H9 (cell line): ENCODE measurements around the gene RAP1GAP2. TPM values are rescaled to one million over a fixed set of nuclear protein-coding genes. Genes with fewer than 3 reads are reported as not detected.

Source experiments
- DNase-seq: peaks from one replicate; pipeline ENCODE4 v3.0.0-alpha.2; 2017
- H2AFZ ChIP-seq: one replicate; pipeline ENCODE4 v1.6.1; 2013; ENCODE audit warnings: mild to moderate bottlenecking, low read length, control low read depth, moderate library complexity
- H2AK5ac ChIP-seq: 2 replicates; pipeline ENCODE4 v1.6.1; 2013; ENCODE audit warnings: low read length, control low read depth, mixed read lengths; ENCODE audit not compliant: insufficient read length
- H2BK120ac ChIP-seq: one replicate; pipeline ENCODE4 v1.6.1; 2013; ENCODE audit warnings: low read depth, mild to moderate bottlenecking, low read length, control low read depth, inconsistent platforms; ENCODE audit not compliant: poor library complexity, severe bottlenecking
- H2BK12ac ChIP-seq: 2 replicates; pipeline ENCODE4 v1.6.1; 2013; ENCODE audit warnings: low read length, control low read depth, mixed read lengths, low read depth; ENCODE audit not compliant: insufficient read length
- H2BK15ac ChIP-seq: 2 replicates; pipeline ENCODE4 v1.6.1; 2013; ENCODE audit warnings: low read depth, low read length, control low read depth
- H2BK20ac ChIP-seq: one replicate; pipeline ENCODE4 v1.6.1; 2013; ENCODE audit warnings: low read depth, mild to moderate bottlenecking, low read length, control low read depth, inconsistent platforms; ENCODE audit not compliant: poor library complexity, severe bottlenecking
- H2BK5ac ChIP-seq: 2 replicates; pipeline ENCODE4 v1.6.1; 2013; ENCODE audit warnings: low read length, control low read depth, mixed read lengths; ENCODE audit not compliant: insufficient read length
- H3K14ac ChIP-seq: 2 replicates; pipeline ENCODE4 v1.6.1; 2013; ENCODE audit warnings: low read length, control low read depth; ENCODE audit not compliant: insufficient read depth
- H3K18ac ChIP-seq: 2 replicates; pipeline ENCODE4 v1.6.1; 2013; ENCODE audit warnings: low read depth, mild to moderate bottlenecking, mixed read lengths, low read length, control low read depth; ENCODE audit not compliant: insufficient read length
- H3K23ac ChIP-seq: 2 replicates; pipeline ENCODE4 v1.6.1; 2013; ENCODE audit warnings: low read length, control low read depth, mixed read lengths, low read depth; ENCODE audit not compliant: insufficient read length
- H3K23me2 ChIP-seq: 2 replicates; pipeline ENCODE4 v1.6.1; 2013; ENCODE audit warnings: low read depth, mild to moderate bottlenecking, mixed read lengths, low read length, control low read depth; ENCODE audit not compliant: insufficient read length, poor library complexity, severe bottlenecking
- H3K27ac ChIP-seq: 2 replicates; pipeline ENCODE4 v1.5.1; 2013; ENCODE audit warnings: low read length, control low read depth, mixed read lengths, low read depth; ENCODE audit not compliant: insufficient read length
- H3K27me3 ChIP-seq: 2 replicates; pipeline ENCODE4 v1.6.1; 2013; ENCODE audit warnings: low read length, control low read depth, inconsistent platforms; ENCODE audit not compliant: insufficient read depth
- H3K4ac ChIP-seq: 2 replicates; pipeline ENCODE4 v1.6.1; 2013; ENCODE audit warnings: low read depth, mild to moderate bottlenecking, control low read depth, inconsistent platforms, low read length, moderate library complexity
- H3K4me1 ChIP-seq: 2 replicates; pipeline ENCODE4 v1.6.1; 2013; ENCODE audit warnings: low read length, control low read depth, inconsistent platforms; ENCODE audit not compliant: insufficient read depth
- H3K4me2 ChIP-seq: 2 replicates; pipeline ENCODE4 v1.6.1; 2013; ENCODE audit warnings: low read length, control low read depth, mixed read lengths; ENCODE audit not compliant: insufficient read length, insufficient read depth
- H3K56ac ChIP-seq: 2 replicates; pipeline ENCODE4 v1.6.1; 2013; ENCODE audit warnings: low read depth, mild to moderate bottlenecking, mixed read lengths, low read length, control low read depth; ENCODE audit not compliant: insufficient read length
- H3K79me1 ChIP-seq: 2 replicates; pipeline ENCODE4 v1.6.1; 2013; ENCODE audit warnings: low read depth, mild to moderate bottlenecking, moderate library complexity, low read length, control low read depth, inconsistent platforms; ENCODE audit not compliant: insufficient read depth, poor library complexity, severe bottlenecking
- H3K79me2 ChIP-seq: 2 replicates; pipeline ENCODE4 v1.6.1; 2013; ENCODE audit warnings: low read length, control low read depth, inconsistent platforms; ENCODE audit not compliant: insufficient read depth
- H3K9ac ChIP-seq: 2 replicates; pipeline ENCODE4 v1.6.1; 2013; ENCODE audit warnings: low read length, control low read depth, mixed read lengths; ENCODE audit not compliant: insufficient read length; ENCODE audit errors: extremely low read depth
- H3K9me3 ChIP-seq: one replicate; pipeline ENCODE4 v1.6.1; 2013; ENCODE audit warnings: low read depth, low read length, inconsistent platforms; ENCODE audit not compliant: control insufficient read depth
- H3T11ph ChIP-seq: one replicate; pipeline ENCODE4 v1.6.1; 2013; ENCODE audit warnings: mild to moderate bottlenecking, low read length, control low read depth, inconsistent platforms
- H4K20me1 ChIP-seq: one replicate; pipeline ENCODE4 v1.6.1; 2013; ENCODE audit not compliant: control insufficient read depth, insufficient read length, insufficient read depth
- H4K5ac ChIP-seq: 2 replicates; pipeline ENCODE4 v1.6.1; 2013; ENCODE audit warnings: low read depth, mild to moderate bottlenecking, mixed read lengths, low read length, control low read depth; ENCODE audit not compliant: insufficient read length
- H4K8ac ChIP-seq: replicated peaks from 2 replicates; pipeline ENCODE4 v1.6.1; 2013; ENCODE audit warnings: low read length, control low read depth, mixed read lengths, low read depth; ENCODE audit not compliant: insufficient read length
- H4K91ac ChIP-seq: 2 replicates; pipeline ENCODE4 v1.6.1; 2013; ENCODE audit warnings: low read depth, mild to moderate bottlenecking, moderate library complexity, mixed read lengths, low read length, control low read depth; ENCODE audit not compliant: insufficient read length
- H3K27ac Mint-ChIP-seq, 3 experiments: 2 replicates in 2 of 3; 3 replicates in 1 of 3; pipeline ENCODE4 v1.8.0; 2020 to 2021; ENCODE audit warnings: mixed read lengths in 3 of 3, mild to moderate bottlenecking in 1 of 3, moderate library complexity in 1 of 3
- H3K27me3 Mint-ChIP-seq: 2 replicates; pipeline ENCODE4 v1.8.0; 2021; ENCODE audit warnings: low read depth, mild to moderate bottlenecking, moderate library complexity, mixed read lengths
- H3K36me3 Mint-ChIP-seq, 3 experiments: 2 replicates in 2 of 3; 3 replicates in 1 of 3; pipeline ENCODE4 v1.8.0; 2020 to 2021; ENCODE audit warnings: low read depth in 3 of 3, mixed read lengths in 3 of 3; ENCODE audit not compliant: insufficient read depth in 1 of 3
- H3K4me1 Mint-ChIP-seq, 2 experiments: 2 replicates each; pipeline ENCODE4 v1.8.0; 2020; ENCODE audit warnings: mixed read lengths in 2 of 2
- H3K4me3 Mint-ChIP-seq, 2 experiments: 2 replicates in 1 of 2; 3 replicates in 1 of 2; pipeline ENCODE4 v1.8.0; 2020 to 2021; ENCODE audit warnings: mild to moderate bottlenecking in 2 of 2, mixed read lengths in 2 of 2, moderate library complexity in 1 of 2
- H3K9me3 Mint-ChIP-seq, 2 experiments: 2 replicates in 1 of 2; 3 replicates in 1 of 2; pipeline ENCODE4 v1.8.0; 2020; ENCODE audit warnings: mild to moderate bottlenecking in 2 of 2, mixed read lengths in 2 of 2, moderate library complexity in 1 of 2
- WGBS: extraction: QIAGEN DNeasy Blood & Tissue Kit; methylation state at CpG from one replicate; pipeline ENCODE4 v1.1.7; 2013; ENCODE audit warnings: missing lambda C conversion rate, low lambda C conversion rate, mixed read lengths; ENCODE audit not compliant: insufficient read length; ENCODE audit errors: extremely low coverage; 5-methylcytosine and 5-hydroxymethylcytosine counted together
- total RNA-seq: library from RNA; stranded (reverse); gene quantifications from 2 replicates; pipeline ENCODE4 v1.2.1, GENCODE V29; 2021
- TF ChIP-seq, protein P1 (sequence below): fragments of 200-600 bp; sonication (generic); conservative IDR thresholded peaks from 3 replicates; pipeline ENCODE4 v1.8.0; 2021; ENCODE audit warnings: antibody characterized with exemption, mild to moderate bottlenecking

RAP1GAP2 gene
- total RNA-seq, 1 experiment from 2014 or later = 33.8 TPM

DNA sequence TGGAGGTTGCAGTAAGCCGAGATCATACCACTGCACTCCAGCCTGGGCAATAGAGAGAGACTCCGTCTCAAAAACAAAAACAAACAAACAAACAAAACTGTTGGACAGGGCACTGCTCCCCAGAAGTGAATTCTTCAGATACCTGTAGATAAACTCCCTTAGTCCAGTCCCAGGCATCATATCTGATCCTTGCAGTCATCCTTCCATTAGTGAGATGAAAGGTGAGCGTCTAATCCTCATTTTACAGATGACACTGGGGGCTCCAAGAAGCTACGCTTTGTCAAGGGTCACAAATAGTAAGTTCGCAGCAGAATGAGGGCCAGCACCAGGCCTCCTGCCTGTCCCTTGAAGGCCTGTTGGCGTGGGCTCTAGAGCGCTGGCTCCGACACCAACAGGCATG is 165.2 kb downstream of the RAP1GAP2 start:
- no peak overlapping the region for H4K91ac ChIP-seq
- Mint-ChIP-seq H3K27me3 (no peaks in the 10 kb centered on the region), H3K4me1 (peaks cover 33 to 45% of the 10 kb centered on the region in 2 experiments)

More for the DNA sequence above, 165.2 kb downstream of the RAP1GAP2 start:
- TF ChIP-seq, protein P1, sequence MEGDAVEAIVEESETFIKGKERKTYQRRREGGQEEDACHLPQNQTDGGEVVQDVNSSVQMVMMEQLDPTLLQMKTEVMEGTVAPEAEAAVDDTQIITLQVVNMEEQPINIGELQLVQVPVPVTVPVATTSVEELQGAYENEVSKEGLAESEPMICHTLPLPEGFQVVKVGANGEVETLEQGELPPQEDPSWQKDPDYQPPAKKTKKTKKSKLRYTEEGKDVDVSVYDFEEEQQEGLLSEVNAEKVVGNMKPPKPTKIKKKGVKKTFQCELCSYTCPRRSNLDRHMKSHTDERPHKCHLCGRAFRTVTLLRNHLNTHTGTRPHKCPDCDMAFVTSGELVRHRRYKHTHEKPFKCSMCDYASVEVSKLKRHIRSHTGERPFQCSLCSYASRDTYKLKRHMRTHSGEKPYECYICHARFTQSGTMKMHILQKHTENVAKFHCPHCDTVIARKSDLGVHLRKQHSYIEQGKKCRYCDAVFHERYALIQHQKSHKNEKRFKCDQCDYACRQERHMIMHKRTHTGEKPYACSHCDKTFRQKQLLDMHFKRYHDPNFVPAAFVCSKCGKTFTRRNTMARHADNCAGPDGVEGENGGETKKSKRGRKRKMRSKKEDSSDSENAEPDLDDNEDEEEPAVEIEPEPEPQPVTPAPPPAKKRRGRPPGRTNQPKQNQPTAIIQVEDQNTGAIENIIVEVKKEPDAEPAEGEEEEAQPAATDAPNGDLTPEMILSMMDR = no peak
- Histone ChIP-seq H3K79me2 (0 out of 2 replicates have a peak, but pooled peaks cover 3% of the 10 kb centered on the region), H3K4me1 (no peaks in the 10 kb centered on the region), H3K27me3 (no peaks in the 10 kb centered on the region), H3K4ac (no peak overlapping the region), H2AK5ac (no peak overlapping the region), H3K23ac (no peak overlapping the region), H3K56ac (no peak overlapping the region), H2BK15ac (no peak overlapping the region), H2BK120ac (no peak overlapping the region), H4K5ac (no peak overlapping the region), H3K9ac (no peak overlapping the region), H3K18ac (no peak overlapping the region), H3K27ac (no peak overlapping the region), H2AFZ (no peak overlapping the region), H3K79me1 (no peaks in the 10 kb centered on the region), H3K4me2 (no peak overlapping the region), H2BK5ac (no peak overlapping the region), H2BK12ac (no peak overlapping the region), H3K14ac (no peak overlapping the region), H3K23me2 (no peaks in the 10 kb centered on the region), H4K8ac (no peak overlapping the region), H4K20me1 (no peaks in the 10 kb centered on the region), H3T11ph (no peak overlapping the region), H3K9me3 (no peaks in the 10 kb centered on the region), H2BK20ac (no peak overlapping the region)
- Mint-ChIP-seq H3K4me3 (no peak overlapping the region), H3K27ac (peak overlapping the region in 1 of 3 experiments; percentile 79; a peak in 1 of 7 replicates), H3K36me3 (peaks cover 0 to 17% (median 0%) of the 10 kb centered on the region in 3 experiments; a peak in 3 of 7 replicates), H3K9me3 (no peaks in the 10 kb centered on the region; a peak in 1 of 5 replicates)
- peak; percentile 13 for DNase-seq
- no CpG with 5 or more reads among the region's 8 CpGs for WGBS
